Skeletal muscle tissue (tissue), 4 donors: ENCODE measurements around the gene RUNX3. TPM values are rescaled to one million over a fixed set of nuclear protein-coding genes. Genes with fewer than 3 reads are reported as not detected.

ENCODE experiments used
- H3K27ac ChIP-seq: one replicate; pipeline ENCODE4 v1.7.0; 2013; ENCODE audit warnings: mild to moderate bottlenecking, low read depth, low read length, inconsistent platforms
- H3K27me3 ChIP-seq, 3 donors: one replicate each; pipeline ENCODE4 v1.7.0; 2013; ENCODE audit warnings: low read length in 3 of 3; ENCODE audit not compliant: control insufficient read depth in 3 of 3, insufficient read depth in 3 of 3
- H3K36me3 ChIP-seq, 3 donors: one replicate each; pipeline ENCODE4 v1.7.0; 2013; ENCODE audit warnings: low read length in 3 of 3; ENCODE audit not compliant: control insufficient read depth in 3 of 3, insufficient read depth in 3 of 3
- H3K4me1 ChIP-seq, 3 donors: one replicate each; pipeline ENCODE4 v1.7.0; 2013; ENCODE audit warnings: low read length in 3 of 3, mild to moderate bottlenecking in 3 of 3; ENCODE audit not compliant: control insufficient read depth in 3 of 3, insufficient read depth in 3 of 3
- H3K4me3 ChIP-seq, 3 donors: one replicate each; pipeline ENCODE4 v1.7.0; 2013; ENCODE audit warnings: low read length in 3 of 3
- H3K9ac ChIP-seq, 3 donors: one replicate each; pipeline ENCODE4 v1.7.0; 2013; ENCODE audit warnings: low read length in 3 of 3, mild to moderate bottlenecking in 3 of 3, moderate library complexity in 2 of 3, low read depth in 1 of 3
- H3K9me3 ChIP-seq, 3 donors: one replicate each; pipeline ENCODE4 v1.7.0; 2013; ENCODE audit warnings: low read length in 3 of 3; ENCODE audit not compliant: control insufficient read depth in 3 of 3
- total RNA-seq: library from RNA; depleted of rRNA; stranded (reverse); fragments of >200 nt; gene quantifications from one replicate; pipeline ENCODE4 v1.2.3, GENCODE V29; 2014
- donor health status: Osteomylitis.

RUNX3 gene
- total RNA-seq, 1 donor from 2014 or later = under 0.01 TPM

- H3K27ac ChIP-seq = no peak overlapping the region
These were observed 55.4 kb downstream of the RUNX3 start for GRCh38 chr1:24874611-24875234.

DNA sequence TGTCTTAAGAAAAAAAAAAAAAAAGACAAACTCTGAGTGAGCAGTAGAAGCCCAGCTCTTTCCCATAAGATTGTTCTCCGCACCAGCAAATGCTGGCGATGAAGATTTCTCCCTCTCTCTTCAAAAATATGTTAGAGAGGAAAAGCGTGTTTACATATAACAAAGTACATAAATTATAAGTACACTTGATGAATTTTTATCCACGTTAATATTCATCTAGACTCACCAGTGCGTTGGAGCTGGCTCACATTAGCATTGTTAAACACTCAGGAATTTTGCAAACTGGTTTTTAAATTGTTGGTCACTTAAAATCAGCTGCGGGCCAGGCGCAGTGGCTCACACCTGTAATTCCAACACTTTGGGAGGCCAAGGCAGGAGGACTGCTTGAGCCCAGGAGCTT, 56.0 kb downstream of the RUNX3 start:
- peaks cover 4 to 37% (median 29%) of the 10 kb centered on the region in 3 donors for H3K27me3 ChIP-seq
- H3K9ac ChIP-seq = no peak overlapping the region
- no peaks in the 10 kb centered on the region for H3K9me3 ChIP-seq
- H3K27ac ChIP-seq = no peak overlapping the region
- H3K4me3 ChIP-seq = no peak overlapping the region
- H3K36me3 ChIP-seq = no peaks in the 10 kb centered on the region
- H3K4me1 ChIP-seq = no peaks in the 10 kb centered on the region

More at GRCh38 chr1:24874611-24875234, 55.4 kb downstream of the RUNX3 start:
- Histone ChIP-seq H3K9me3 (no peaks in the 10 kb centered on the region), H3K9ac (no peak overlapping the region), H3K27me3 (peaks cover 4 to 40% (median 34%) of the 10 kb centered on the region in 3 donors), H3K4me1 (no peaks in the 10 kb centered on the region), H3K36me3 (no peaks in the 10 kb centered on the region), H3K4me3 (no peak overlapping the region)

DNA sequence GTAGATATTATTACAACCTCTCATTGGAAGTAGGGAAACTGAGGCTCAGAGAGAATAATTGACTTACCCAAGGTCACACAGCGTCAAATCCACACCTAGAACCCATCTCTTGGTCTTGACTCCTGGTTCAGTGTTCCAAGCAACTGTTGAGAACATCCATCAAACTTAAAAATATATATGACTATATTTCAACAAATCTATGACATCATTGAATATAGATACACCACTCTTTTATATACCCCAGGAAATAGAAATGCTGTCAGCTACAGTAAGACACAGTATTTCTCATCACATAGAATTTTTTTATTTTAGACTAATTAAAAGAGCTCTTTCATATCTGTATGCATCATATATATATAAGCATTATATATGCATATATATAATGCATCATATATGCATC, 56.9 kb downstream of the RUNX3 start:
- H3K27me3 ChIP-seq = peaks cover 6 to 41% (median 28%) of the 10 kb centered on the region in 3 donors
- no peak overlapping the region for H3K27ac ChIP-seq
- H3K4me3 ChIP-seq = no peak overlapping the region
- H3K9me3 ChIP-seq = no peaks in the 10 kb centered on the region
- H3K4me1 ChIP-seq = no peaks in the 10 kb centered on the region
- H3K9ac ChIP-seq = no peak overlapping the region
- H3K36me3 ChIP-seq = no peaks in the 10 kb centered on the region

DNA sequence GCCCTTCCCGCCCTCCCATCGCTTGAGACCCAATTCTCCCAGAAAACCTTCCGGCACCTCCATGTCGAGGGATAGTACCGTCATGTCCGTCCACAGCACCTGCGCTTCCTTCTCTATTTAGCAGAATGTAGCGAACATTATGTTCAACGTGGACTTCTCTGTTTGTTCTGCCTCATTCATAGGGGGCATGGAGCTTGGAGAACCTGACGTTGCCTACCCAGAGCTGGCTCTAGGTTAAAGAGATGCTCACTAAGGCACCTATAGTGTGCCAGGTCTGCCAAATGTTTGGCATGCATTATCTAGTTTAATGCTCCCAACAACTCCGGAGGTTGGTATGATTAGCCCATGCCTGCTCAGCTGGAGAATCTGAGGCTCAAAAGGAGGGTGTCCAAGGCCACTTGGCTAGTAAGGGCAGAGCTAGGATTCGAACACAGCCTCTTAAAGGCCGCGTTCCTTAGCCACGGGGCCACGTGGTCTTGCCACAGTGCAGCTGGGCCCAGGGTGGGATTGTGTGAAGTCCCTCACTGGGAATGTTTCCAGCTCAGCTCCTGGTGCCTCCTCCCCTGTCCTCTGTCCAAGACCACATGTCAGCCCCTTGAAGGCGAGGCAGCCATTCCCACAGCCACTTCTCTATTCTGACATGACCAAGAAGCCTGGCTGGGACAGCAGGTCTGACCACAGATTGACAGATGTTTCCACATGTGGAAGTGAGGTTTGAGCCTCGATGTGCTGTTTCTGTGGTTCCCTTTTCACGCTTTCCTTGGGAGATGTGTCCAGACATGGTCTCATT, 57.8 kb downstream of the RUNX3 start:
- Histone ChIP-seq H3K27me3 (peaks cover 13 to 50% (median 37%) of the 10 kb centered on the region in 3 donors), H3K27ac (no peak overlapping the region), H3K4me3 (no peak overlapping the region), H3K9me3 (no peaks in the 10 kb centered on the region), H3K9ac (no peak overlapping the region), H3K4me1 (no peaks in the 10 kb centered on the region), H3K36me3 (no peaks in the 10 kb centered on the region)

DNA sequence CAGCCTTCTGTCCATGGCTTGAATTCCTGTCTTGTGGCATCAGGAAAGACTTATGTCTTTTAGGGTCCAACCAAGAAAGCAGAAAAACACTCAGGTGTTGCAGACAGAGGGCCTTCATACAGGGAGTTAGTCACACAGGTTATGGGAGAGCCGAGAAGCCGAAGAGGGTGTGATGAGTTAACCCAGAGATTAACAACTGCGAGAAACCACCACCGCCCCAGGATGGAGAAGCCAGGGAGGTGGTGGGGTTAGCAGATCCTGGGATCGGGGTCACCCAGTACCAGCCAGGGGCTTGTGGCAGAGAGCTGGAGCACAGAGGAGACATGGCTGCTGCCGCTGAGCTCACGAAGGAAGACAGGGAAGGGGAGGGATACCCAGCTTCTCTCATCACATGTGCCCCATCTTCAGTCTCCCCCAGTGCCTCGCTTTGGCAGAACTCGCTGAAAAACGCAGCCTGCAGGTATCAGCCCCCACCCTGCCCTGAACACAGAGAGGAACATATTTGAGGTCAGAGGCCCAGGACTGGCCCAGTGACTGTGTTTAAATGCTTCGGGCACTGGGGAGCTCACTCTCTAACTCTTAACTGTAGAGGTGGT, 58.7 kb downstream of the RUNX3 start:
- Histone ChIP-seq H3K4me3 (no peak overlapping the region), H3K9me3 (no peaks in the 10 kb centered on the region), H3K4me1 (no peaks in the 10 kb centered on the region), H3K36me3 (no peaks in the 10 kb centered on the region), H3K9ac (no peak overlapping the region), H3K27me3 (peaks cover 18 to 55% (median 44%) of the 10 kb centered on the region in 3 donors), H3K27ac (no peak overlapping the region)

- Histone ChIP-seq H3K9ac (no peak overlapping the region), H3K36me3 (no peaks in the 10 kb centered on the region), H3K9me3 (no peaks in the 10 kb centered on the region), H3K4me1 (no peaks in the 10 kb centered on the region), H3K27ac (no peak overlapping the region), H3K4me3 (no peak overlapping the region), H3K27me3 (peaks cover 18 to 54% (median 44%) of the 10 kb centered on the region in 3 donors)
These were observed 59.4 kb downstream of the RUNX3 start for GRCh38 chr1:24870551-24871195.

GRCh38 chr1:24868016-24868875, 61.8 kb downstream of the RUNX3 start:
- Histone ChIP-seq H3K9ac (no peak overlapping the region), H3K9me3 (no peaks in the 10 kb centered on the region), H3K27me3 (peaks cover 21 to 49% (median 39%) of the 10 kb centered on the region in 3 donors), H3K36me3 (no peaks in the 10 kb centered on the region), H3K4me1 (peaks cover 0 to 4% (median 4%) of the 10 kb centered on the region in 3 donors), H3K27ac (no peak overlapping the region), H3K4me3 (no peak overlapping the region)

GRCh38 chr1:24867084-24867870, 62.8 kb downstream of the RUNX3 start:
- H3K4me3 ChIP-seq = no peak overlapping the region
- H3K9me3 ChIP-seq = no peaks in the 10 kb centered on the region
- peaks cover 27 to 49% (median 41%) of the 10 kb centered on the region in 3 donors for H3K27me3 ChIP-seq
- peaks cover 0 to 4% (median 4%) of the 10 kb centered on the region in 3 donors for H3K4me1 ChIP-seq
- H3K9ac ChIP-seq = no peak overlapping the region
- H3K36me3 ChIP-seq = no peaks in the 10 kb centered on the region
- H3K27ac ChIP-seq = no peak overlapping the region
